Measurements from ENCODE around the gene FREY1. TPM values are rescaled to one million over a fixed set of nuclear protein-coding genes. Genes with fewer than 3 reads are reported as not detected.

The FREY1 gene
- total RNA-seq, 3 donors from 2014 or later: 0.81 to 2.2 (median 1.5) TPM

- intact Hi-C loops (cut with DNase I, micrococcal nuclease): no loop called here
- Histone ChIP-seq H3K4me3 (no peak overlapping the region), H3K9me3 (no peaks in the 10 kb centered on the region), H3K36me3 (ENCODE audit: low read depth) (no peaks in the 10 kb centered on the region), H3K4me1 (ENCODE audit: low read depth) (peaks cover 6% of the 10 kb centered on the region)
- DNase-seq: no peak
- ATAC-seq: no peak
- TF ChIP-seq CTCF (IDR thresholded peaks at IDR 0.05): no peak
Observed at GRCh38 chr11:45931739-45932138, 24.7 kb upstream of the FREY1 start.

- intact Hi-C loops (cut with DNase I, micrococcal nuclease): no loop called here
- H3K4me3 ChIP-seq: no peak overlapping the region
- no peak for TF ChIP-seq CTCF (IDR thresholded peaks at IDR 0.05)
- DNase-seq: no peak
- ATAC-seq: no peak
- peaks cover 6% of the 10 kb centered on the region for H3K4me1 ChIP-seq (ENCODE audit: low read depth)
- no peaks in the 10 kb centered on the region for H3K9me3 ChIP-seq
- H3K36me3 ChIP-seq (ENCODE audit: low read depth): no peaks in the 10 kb centered on the region
Observed at GRCh38 chr11:45930951-45931570, 24.0 kb upstream of the FREY1 start.

- TF ChIP-seq CTCF (IDR thresholded peaks at IDR 0.05): no peak
- peak; percentile 66 to 91 (median 82) for DNase-seq
- H3K4me3 ChIP-seq: no peak overlapping the region
- intact Hi-C loops (cut with DNase I, micrococcal nuclease): no loop called here
- peaks cover 6% of the 10 kb centered on the region for H3K4me1 ChIP-seq (ENCODE audit: low read depth)
- peak; percentile 87 for ATAC-seq
- no peaks in the 10 kb centered on the region for H3K36me3 ChIP-seq (ENCODE audit: low read depth)
- H3K9me3 ChIP-seq: no peaks in the 10 kb centered on the region
Observed at GRCh38 chr11:45930031-45930794, 23.1 kb upstream of the FREY1 start.

GRCh38 chr11:45929486-45930030 lies 22.5 kb upstream of the FREY1 start:
- H3K4me3 ChIP-seq: no peak overlapping the region
- peaks cover 6% of the 10 kb centered on the region for H3K4me1 ChIP-seq (ENCODE audit: low read depth)
- intact Hi-C loops (cut with DNase I, micrococcal nuclease): no loop called here
- no peak for TF ChIP-seq CTCF (IDR thresholded peaks at IDR 0.05)
- no peaks in the 10 kb centered on the region for H3K9me3 ChIP-seq
- no peaks in the 10 kb centered on the region for H3K36me3 ChIP-seq (ENCODE audit: low read depth)
- ATAC-seq (peak; percentile 31), DNase-seq (no peak)

GRCh38 chr11:45928535-45929215 lies 21.6 kb upstream of the FREY1 start:
- no peak for ATAC-seq
- peak in 1 of 3 donors; percentile 34 for DNase-seq
- Histone ChIP-seq H3K9me3 (no peaks in the 10 kb centered on the region), H3K36me3 (ENCODE audit: low read depth) (no peaks in the 10 kb centered on the region), H3K4me1 (ENCODE audit: low read depth) (peaks cover 6% of the 10 kb centered on the region), H3K4me3 (no peak overlapping the region)
- intact Hi-C loops (cut with DNase I, micrococcal nuclease): no loop called here
- TF ChIP-seq CTCF (IDR thresholded peaks at IDR 0.05): no peak

Measured in mucosa of descending colon (tissue), 3 donors.